HG03342 (cell line): ENCODE measurements around the gene ABCC1.
A peak's percentile ranks its signal among the peaks of the same experiment; 100 is the strongest.

ENCODE experiments used
- ATAC-seq: cut with Tn5 transposase; IDR thresholded peaks from one replicate; pipeline ENCODE4 v1.9.1; 2021; ENCODE audit warnings: mild to moderate bottlenecking, moderate library complexity; ENCODE audit not compliant: unreplicated experiment

ABCC1 gene

GRCh38 chr16:15988268-15989013 lies 39.0 kb downstream of the ABCC1 start:
- ATAC-seq: no peak

GRCh38 chr16:15990902-15991301 lies 41.5 kb downstream of the ABCC1 start:
- no peak for ATAC-seq

GRCh38 chr16:15993128-15993527 lies 43.7 kb downstream of the ABCC1 start:
- ATAC-seq: no peak

GRCh38 chr16:15993541-15993940 lies 44.1 kb downstream of the ABCC1 start:
- ATAC-seq: no peak

GRCh38 chr16:15993946-15994665 lies 44.7 kb downstream of the ABCC1 start:
- no peak for ATAC-seq

DNA sequence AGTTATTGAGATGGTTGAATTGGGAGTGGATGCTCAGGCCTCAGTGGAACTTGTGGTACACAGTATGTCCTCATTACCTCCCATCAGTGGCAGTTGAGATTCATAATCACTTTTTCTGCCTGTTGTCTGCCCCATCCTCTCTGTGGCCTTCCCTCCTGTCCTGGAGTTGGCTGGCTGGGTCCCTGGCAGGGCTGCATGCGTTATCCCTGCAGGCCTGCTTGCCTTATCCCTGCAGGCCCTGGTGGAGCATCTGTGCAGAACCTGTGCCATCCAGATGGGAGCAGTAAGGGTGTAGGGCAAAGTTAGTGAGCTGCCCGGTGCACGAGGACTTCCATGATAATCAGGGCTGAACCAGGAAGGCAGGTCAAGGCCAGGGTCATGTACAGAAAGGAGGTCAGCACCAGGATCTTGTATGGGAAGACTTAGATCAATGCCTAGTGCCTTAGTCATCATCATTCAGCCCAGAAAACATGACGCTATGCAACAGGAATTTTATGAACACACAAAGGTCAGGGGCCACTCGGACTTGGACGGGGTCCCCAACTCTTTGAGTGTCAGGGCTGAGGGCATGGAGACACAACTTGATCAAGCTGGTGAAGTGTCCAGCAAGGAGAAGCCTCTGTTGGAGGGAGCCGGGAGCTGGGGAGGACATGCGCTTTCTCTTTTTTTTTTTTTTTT lies 47.2 kb downstream of the ABCC1 start:
- no peak for ATAC-seq

GRCh38 chr16:16000685-16001084 lies 51.3 kb downstream of the ABCC1 start:
- no peak for ATAC-seq

DNA sequence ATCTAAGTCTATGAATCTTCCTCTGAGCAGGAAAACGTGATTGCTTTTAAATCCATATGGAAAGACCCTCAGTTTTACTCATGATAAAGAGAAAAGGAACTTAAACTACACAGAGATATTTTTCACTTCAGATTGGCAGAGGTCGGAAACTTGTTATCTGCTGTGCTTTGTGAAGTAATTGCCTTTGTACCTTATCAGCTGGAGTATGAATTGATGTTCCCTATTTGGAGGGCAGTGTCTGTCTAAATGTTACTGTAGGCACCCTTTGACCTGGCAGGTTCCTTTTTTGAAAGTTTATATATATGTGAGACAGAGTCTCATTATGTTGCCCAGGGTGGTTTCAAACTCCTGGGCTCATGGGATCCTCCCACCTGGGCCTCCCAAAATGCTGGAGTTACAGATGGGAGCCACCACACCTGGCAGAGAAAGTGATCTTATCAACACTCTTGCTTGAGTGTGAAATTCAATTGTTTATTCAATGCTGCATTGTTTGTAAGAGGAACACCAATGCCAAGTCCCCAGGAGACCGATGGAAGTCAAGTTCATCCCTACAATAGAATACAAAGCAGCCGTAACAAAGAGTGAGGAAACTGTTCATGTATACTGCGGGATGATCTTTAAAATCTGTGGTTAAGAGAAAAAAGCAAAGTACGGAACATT lies 52.3 kb downstream of the ABCC1 start:
- ATAC-seq: no peak

DNA sequence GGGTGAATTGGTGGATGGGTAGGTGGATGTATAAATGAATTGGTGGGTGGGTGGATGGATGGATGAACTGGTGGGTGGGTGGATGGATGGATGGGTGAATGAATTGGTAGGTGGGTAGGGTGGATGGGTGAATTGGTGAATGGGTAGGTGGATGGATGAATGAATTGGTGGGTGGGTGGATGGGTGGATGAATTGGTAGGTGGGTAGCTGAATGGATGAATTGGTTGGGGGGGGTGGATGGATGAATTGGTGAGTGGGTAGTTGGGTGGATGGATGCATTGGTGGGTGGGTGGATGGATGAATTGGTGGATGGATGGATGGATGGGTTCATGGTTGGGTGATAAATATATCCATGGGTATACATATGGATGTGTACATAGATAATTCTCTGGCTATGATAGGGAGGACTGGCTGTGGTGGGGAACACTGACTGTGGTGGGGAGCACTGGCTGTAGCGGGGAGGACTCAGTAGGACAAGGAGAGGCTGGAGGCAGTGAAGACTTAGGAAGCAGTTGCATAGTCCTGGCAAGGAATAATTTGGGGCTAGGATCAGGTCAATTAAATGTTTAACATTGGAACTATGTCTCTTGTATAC lies 54.4 kb downstream of the ABCC1 start:
- ATAC-seq: no peak

GRCh38 chr16:16004314-16004749 lies 54.9 kb downstream of the ABCC1 start:
- ATAC-seq: no peak

DNA sequence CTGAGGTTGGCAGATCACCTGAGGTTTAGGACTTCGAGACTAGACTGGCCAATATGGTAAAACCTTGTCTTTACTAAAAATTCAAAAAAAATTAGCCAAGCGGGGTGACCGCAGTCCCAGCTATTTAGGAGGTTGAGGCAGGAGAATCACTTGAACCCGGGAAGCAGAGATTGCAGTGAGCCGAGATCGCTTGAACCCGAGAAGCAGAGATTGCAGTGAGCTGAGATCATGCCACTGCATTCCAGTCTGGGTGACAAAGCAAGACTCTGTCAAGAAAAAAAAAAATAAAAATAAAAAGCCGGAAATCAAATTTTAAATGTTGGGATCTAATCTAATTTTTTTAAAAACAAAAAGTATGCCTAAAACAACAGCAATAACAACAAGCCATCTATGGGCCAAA lies 56.3 kb downstream of the ABCC1 start:
- no peak for ATAC-seq

GRCh38 chr16:16006650-16007049 lies 57.2 kb downstream of the ABCC1 start:
- ATAC-seq: no peak

- ATAC-seq: peak; percentile 74
These were observed 58.3 kb downstream of the ABCC1 start for GRCh38 chr16:16007743-16008111.

- no peak for ATAC-seq
These were observed 59.2 kb downstream of the ABCC1 start for GRCh38 chr16:16008666-16009065.

- no peak for ATAC-seq
These were observed 60.0 kb downstream of the ABCC1 start for GRCh38 chr16:16009401-16009800.

DNA sequence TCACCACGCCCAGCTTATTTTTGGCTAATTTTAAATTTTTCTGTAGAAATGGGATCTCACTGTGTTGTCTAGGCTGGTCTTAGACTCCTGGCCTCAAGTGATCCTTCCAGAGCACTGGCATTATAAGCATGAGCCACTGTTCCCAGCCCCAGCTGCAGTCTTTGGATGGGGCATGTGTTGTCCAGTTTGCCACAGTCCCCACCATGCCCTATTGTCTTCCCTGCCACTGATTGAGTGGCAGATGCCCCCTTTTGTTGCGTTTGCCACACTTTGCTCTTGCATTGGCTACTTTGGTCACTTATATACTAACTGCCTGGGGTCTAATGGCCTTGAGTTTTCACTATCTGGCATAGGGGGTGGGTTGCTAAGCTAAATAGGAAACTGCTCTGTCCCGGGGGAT lies 60.8 kb downstream of the ABCC1 start:
- ATAC-seq: no peak

GRCh38 chr16:16012144-16012543 lies 62.7 kb downstream of the ABCC1 start:
- ATAC-seq: no peak

DNA sequence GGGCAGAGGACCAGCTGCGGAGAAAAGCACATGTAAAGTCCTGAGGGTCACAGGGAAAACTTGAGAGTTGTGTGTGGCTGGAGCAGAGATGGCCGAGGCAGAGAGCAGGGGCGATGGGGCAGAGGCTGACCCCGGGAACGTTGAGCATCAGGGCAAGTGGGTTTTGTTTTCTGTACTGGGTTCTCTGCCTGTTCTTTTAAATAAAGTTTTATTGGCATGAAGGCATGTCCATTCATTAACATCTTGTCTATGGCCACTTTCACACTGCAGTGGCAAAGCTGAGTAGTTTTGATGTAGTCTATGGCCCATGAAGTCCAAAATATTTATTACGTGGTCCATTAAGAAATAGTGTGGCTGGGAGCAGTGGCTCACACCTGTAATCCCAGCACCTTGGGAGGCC lies 64.4 kb downstream of the ABCC1 start:
- no peak for ATAC-seq

GRCh38 chr16:16014329-16015224 lies 65.2 kb downstream of the ABCC1 start:
- ATAC-seq: no peak

DNA sequence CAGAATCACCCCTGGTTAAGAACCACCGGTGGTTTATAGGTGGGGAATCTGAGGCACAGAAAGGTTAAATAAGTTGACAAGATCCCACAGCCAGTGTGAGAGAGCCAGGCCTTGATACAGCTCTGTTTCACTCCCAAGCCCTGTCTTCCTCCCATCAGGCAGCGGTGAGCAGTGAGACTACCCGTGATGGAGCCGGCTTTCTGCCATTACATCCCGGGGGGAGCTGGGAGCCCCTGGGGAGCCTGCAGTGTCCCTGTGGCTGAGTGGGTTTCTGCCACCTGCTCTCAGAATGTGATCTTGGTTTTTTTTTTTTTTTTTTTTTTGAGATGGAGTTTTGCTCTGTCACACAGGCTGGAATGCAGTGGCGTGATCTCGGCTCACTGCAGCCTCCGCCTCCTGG lies 66.4 kb downstream of the ABCC1 start:
- ATAC-seq: no peak
